Stimulated activated CD4-positive, alpha-beta T cell treated with anti-CD3 and anti-CD28 coated beads, Interleukin-1b, Interleukin-23, amount 100 ng/mL, for 48 hours (primary cell): ENCODE data around the gene TOR1AIP2.
"Not testable (repeated sequence)": the region's sequence is repeated elsewhere in the genome, so short reads cannot be mapped to it uniquely, and the experiment has no call there.

Experiments
- DNase-seq: peaks from one replicate; pipeline ENCODE4 v3.0.0-alpha.2; 2020

TOR1AIP2 gene

GRCh38 chr1:179805291-179806195 is 72.1 kb downstream of the TOR1AIP2 start:
- DNase-seq = no peak

GRCh38 chr1:179804417-179804816 is 73.2 kb downstream of the TOR1AIP2 start:
- not testable (repeated sequence) for DNase-seq

- no peak for DNase-seq
Measured at GRCh38 chr1:179803918-179804317, 73.7 kb downstream of the TOR1AIP2 start.

- DNase-seq = no peak
Measured at GRCh38 chr1:179803104-179803503, 74.5 kb downstream of the TOR1AIP2 start.

GRCh38 chr1:179800481-179800880 is 77.1 kb downstream of the TOR1AIP2 start:
- DNase-seq = no peak

- no peak for DNase-seq
Measured at GRCh38 chr1:179798864-179799516, 78.6 kb downstream of the TOR1AIP2 start.

- DNase-seq = no peak
Measured at GRCh38 chr1:179798213-179798863, 79.3 kb downstream of the TOR1AIP2 start.

GRCh38 chr1:179794669-179795068 is 82.9 kb downstream of the TOR1AIP2 start:
- no peak for DNase-seq

- no peak for DNase-seq
Measured at GRCh38 chr1:179794146-179794545, 83.5 kb downstream of the TOR1AIP2 start.

- DNase-seq = no peak
Measured at GRCh38 chr1:179793281-179793680, 84.3 kb downstream of the TOR1AIP2 start.
